Choroid plexus epithelial cell (primary cell): ENCODE measurements around the gene ATXN7L1.

ENCODE experiments used
- DNase-seq: peaks from one replicate; pipeline ENCODE4 v3.0.0-alpha.2; 2010; ENCODE audit warnings: low read depth
- H3K4me3 ChIP-seq: 2 replicates; pipeline ENCODE4 v1.5.1; 2011; ENCODE audit warnings: low read depth, mild to moderate bottlenecking, control low read depth, low read length, moderate library complexity
- CTCF ChIP-seq: conservative IDR thresholded peaks from 2 replicates; pipeline ENCODE4 v1.5.1; 2011; ENCODE audit warnings: low read depth, mild to moderate bottlenecking, control low read depth, inconsistent platforms, low read length, moderate library complexity

Gene ATXN7L1

DNA sequence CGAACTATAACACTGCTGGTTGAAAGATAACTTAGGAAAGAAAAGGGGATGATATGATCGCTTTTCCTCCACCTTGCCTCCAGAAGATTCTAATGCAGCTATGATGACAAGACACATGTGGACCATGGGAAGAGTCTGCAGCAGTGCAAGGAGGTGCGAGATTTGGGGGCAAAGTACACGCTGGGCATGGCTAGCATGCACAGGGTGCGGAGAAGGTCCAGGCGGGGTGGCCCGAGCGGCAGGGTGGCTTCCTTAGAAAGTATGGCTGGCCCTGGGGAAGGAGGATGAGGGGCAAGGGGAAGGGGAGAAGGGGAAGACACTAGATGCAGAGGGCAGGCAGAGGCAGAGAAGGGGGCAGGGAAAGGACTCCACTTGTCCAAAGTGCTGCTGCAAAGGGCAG is 15.6 kb downstream of the ATXN7L1 start:
- no peak overlapping the region for H3K4me3 ChIP-seq
- no peak for DNase-seq
- no peak for TF ChIP-seq CTCF

GRCh38 chr7:105857009-105857952 is 19.1 kb downstream of the ATXN7L1 start:
- H3K4me3 ChIP-seq = no peak overlapping the region
- no peak for DNase-seq
- TF ChIP-seq CTCF = no peak

- no peak for DNase-seq
- no peak for TF ChIP-seq CTCF
- no peak overlapping the region for H3K4me3 ChIP-seq
These were observed 21.9 kb downstream of the ATXN7L1 start for GRCh38 chr7:105854498-105854897.

- peak; percentile 21 for TF ChIP-seq CTCF
- no peak for DNase-seq
- H3K4me3 ChIP-seq = no peak overlapping the region
These were observed 22.4 kb downstream of the ATXN7L1 start for GRCh38 chr7:105853931-105854419.

- no peak for DNase-seq
- no peak for TF ChIP-seq CTCF
- H3K4me3 ChIP-seq = no peak overlapping the region
These were observed 25.3 kb downstream of the ATXN7L1 start for GRCh38 chr7:105851064-105851463.

DNA sequence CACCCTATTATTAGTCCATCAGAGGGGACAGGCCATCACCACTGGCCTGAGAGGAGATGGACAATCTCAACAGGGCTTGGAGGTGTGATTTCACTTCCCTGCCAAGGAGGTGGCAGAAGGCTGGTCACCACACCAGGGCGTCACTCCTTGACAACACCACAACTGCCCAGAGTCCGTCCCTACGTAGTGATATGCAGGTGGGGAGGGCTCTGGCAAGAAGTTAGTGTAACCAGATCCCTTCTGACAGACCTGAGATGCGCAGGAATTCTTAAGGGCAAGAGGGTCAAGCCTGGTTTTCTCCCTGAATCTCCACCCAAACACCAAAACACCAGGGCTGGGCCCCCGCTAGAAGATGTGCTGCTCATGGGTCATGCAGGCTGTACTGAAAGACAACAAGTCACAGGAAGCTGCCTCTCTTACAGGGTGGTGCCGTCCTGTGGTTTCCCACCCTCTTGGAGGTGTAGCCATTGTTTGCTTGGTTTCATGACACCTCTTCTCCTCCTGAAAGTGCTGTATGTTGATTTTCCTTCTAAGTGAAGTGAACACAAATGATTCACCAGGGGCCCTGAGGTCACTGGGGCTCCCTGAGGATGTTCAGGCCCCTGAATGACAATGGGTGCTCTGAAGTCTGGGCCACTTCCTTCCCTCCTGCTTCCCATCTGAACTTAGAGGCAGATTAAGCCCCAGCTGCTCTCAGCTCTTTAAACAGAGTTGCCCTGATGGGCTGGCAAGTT is 27.1 kb downstream of the ATXN7L1 start:
- DNase-seq = peak; percentile 25
- TF ChIP-seq CTCF = no peak
- no peak overlapping the region for H3K4me3 ChIP-seq
